Activated naive CD4-positive, alpha-beta T cell treated with anti-CD3 and anti-CD28 coated beads, Interleukin-2, amount 10 ng/mL, durations not matched to agents 7 days and 5 days (primary cell): Measurements from ENCODE around the gene LSAMP.

Source experiments
- CTCF ChIA-PET: fragments of 350-600 bp; sonication (Branson Sonifier 250); formaldehyde crosslinking; loops from one replicate; lab custom pipeline; 2021; ENCODE audit warnings: antibody characterized with exemption; lab: Charles Lee
- DNase-seq: peaks from one replicate; pipeline ENCODE4 v3.0.0-alpha.2; 2020
- H3K27ac Mint-ChIP-seq: one replicate; pipeline ENCODE4 v1.8.0; 2021; ENCODE audit warnings: mild to moderate bottlenecking, moderate library complexity, mixed read lengths
- H3K27me3 Mint-ChIP-seq: one replicate; pipeline ENCODE4 v1.8.0; 2021; ENCODE audit warnings: mild to moderate bottlenecking, mixed read lengths
- H3K36me3 Mint-ChIP-seq: one replicate; pipeline ENCODE4 v1.8.0; 2021; ENCODE audit warnings: mixed read lengths
- H3K4me1 Mint-ChIP-seq: one replicate; pipeline ENCODE4 v1.8.0; 2021; ENCODE audit warnings: mixed read lengths
- H3K4me3 Mint-ChIP-seq: one replicate; pipeline ENCODE4 v1.8.0; 2021; ENCODE audit warnings: mild to moderate bottlenecking, moderate library complexity, mixed read lengths
- H3K9me3 Mint-ChIP-seq: one replicate; pipeline ENCODE4 v1.8.0; 2021; ENCODE audit warnings: mixed read lengths

LSAMP gene

GRCh38 chr3:116316771-116317170 is 128.5 kb downstream of the LSAMP start:
- Mint-ChIP-seq H3K27ac (no peak overlapping the region), H3K27me3 (no peaks in the 10 kb centered on the region), H3K9me3 (peaks cover 9% of the 10 kb centered on the region), H3K36me3 (no peaks in the 10 kb centered on the region), H3K4me3 (no peak overlapping the region), H3K4me1 (no peaks in the 10 kb centered on the region)
- no peak for DNase-seq
- CTCF ChIA-PET, result no interaction called here

DNA sequence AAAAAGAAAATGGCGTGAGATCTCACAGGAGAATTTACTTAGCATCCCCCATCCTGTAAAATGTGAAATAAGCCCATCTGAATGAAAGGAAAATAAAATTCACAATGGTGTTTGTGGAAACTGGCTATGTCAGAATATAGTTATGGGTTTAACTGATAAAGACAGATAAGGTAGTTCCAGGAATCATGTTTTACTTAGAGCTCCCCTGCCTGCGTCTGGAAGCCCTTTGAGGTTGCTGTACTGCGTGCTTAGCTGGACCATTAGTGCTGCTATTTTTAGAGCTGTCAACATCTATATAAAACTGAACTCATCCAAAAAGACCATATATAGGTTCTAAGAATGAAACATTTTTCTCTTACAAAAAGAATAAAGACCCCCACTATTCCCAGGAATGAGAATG is 130.8 kb downstream of the LSAMP start:
- no peak overlapping the region for H3K4me3 Mint-ChIP-seq
- no peak overlapping the region for H3K27ac Mint-ChIP-seq
- H3K9me3 Mint-ChIP-seq, result peaks cover 9% of the 10 kb centered on the region
- no peaks in the 10 kb centered on the region for H3K36me3 Mint-ChIP-seq
- no peaks in the 10 kb centered on the region for H3K4me1 Mint-ChIP-seq
- no peaks in the 10 kb centered on the region for H3K27me3 Mint-ChIP-seq
- DNase-seq, result no peak
- CTCF ChIA-PET, result interaction anchor here (0.6 kb wide), 1 partner anchor 838 kb away, joined by 3 read pairs; no protein-coding TSS in a partner anchor

DNA sequence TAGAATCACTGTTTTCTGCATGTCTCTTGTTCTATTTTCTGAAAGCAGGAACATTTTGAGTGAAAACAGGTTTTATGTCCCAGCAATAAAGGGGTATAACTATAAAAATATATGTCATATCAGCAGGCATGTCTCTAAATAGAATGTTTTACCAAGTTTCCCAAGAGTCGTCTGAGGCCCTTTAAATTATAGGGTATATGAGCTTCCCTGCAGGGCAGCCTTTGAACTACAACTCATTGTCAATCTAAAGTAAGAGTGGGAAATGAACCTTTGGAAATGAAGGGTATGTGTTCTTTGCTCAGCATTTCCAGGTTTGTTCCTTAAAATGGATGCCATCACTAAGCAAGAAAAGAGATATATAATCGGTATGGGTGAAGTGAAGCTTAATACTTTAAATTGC is 138.6 kb downstream of the LSAMP start:
- no peaks in the 10 kb centered on the region for H3K27me3 Mint-ChIP-seq
- no peak overlapping the region for H3K27ac Mint-ChIP-seq
- CTCF ChIA-PET, result no interaction called here
- H3K4me3 Mint-ChIP-seq, result no peak overlapping the region
- no peaks in the 10 kb centered on the region for H3K4me1 Mint-ChIP-seq
- no peak for DNase-seq
- H3K9me3 Mint-ChIP-seq, result peaks cover 2% of the 10 kb centered on the region
- H3K36me3 Mint-ChIP-seq, result no peaks in the 10 kb centered on the region

DNA sequence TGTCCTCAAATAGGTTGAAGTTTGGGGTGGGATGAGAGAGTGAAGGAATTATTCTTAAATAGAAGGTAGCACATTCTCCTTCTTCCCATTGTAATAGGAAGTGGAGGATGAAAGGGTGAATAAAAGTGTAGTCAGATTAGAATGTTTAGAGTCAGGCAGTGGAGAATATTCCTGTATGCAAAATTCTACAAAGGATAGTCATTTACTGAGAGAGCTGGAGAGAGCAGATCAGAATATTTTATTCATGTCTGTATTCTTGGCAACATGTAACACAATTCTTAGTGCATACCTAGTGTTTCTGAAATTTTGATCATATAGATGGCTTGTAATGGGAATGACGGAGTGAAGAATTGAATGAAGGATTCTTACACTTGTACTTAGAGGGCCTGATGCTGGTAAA is 139.1 kb downstream of the LSAMP start:
- DNase-seq, result no peak
- Mint-ChIP-seq H3K4me1 (no peaks in the 10 kb centered on the region), H3K9me3 (peaks cover 2% of the 10 kb centered on the region), H3K27ac (no peak overlapping the region), H3K27me3 (no peaks in the 10 kb centered on the region), H3K36me3 (no peaks in the 10 kb centered on the region), H3K4me3 (no peak overlapping the region)
- CTCF ChIA-PET, result no interaction called here

DNA sequence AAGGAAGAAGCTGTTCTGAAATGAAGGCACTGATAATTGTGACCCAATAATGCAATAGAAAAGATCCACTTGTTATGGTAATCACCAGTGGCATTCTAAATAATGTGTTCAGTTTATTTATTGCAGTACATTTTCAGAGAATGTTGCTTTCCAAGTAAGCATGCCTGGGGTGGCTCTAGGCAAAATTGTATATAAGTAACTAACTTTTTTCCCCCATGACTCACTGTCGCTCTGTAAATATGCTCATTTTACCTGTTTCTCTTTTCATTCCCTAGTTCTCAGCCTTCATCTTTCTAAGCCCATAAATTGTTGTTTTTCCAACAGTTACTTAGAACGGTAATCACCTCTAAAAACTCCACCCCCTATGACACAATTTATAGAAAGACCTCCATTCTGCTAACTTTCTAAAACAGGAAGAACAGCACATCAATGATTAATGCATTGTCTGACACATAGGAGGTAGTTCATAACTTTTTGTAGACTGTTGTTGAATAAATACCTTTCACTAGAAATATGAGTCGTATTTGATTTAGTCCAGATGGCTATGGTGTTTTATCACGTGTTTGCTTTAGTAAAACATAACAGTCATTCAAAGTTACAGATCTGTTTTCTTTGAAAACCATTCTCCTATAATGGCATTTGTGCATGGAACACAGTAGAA is 143.1 kb downstream of the LSAMP start:
- Mint-ChIP-seq H3K27ac (no peak overlapping the region), H3K4me3 (no peak overlapping the region), H3K9me3 (peaks cover 2% of the 10 kb centered on the region), H3K27me3 (no peaks in the 10 kb centered on the region), H3K36me3 (no peaks in the 10 kb centered on the region), H3K4me1 (no peaks in the 10 kb centered on the region)
- CTCF ChIA-PET, result no interaction called here
- DNase-seq, result no peak

- no peaks in the 10 kb centered on the region for H3K36me3 Mint-ChIP-seq
- H3K27me3 Mint-ChIP-seq, result no peaks in the 10 kb centered on the region
Measured at GRCh38 chr3:116301422-116301821, 143.9 kb downstream of the LSAMP start.

GRCh38 chr3:116300226-116300625 is 145.1 kb downstream of the LSAMP start:
- DNase-seq, result no peak
- no peaks in the 10 kb centered on the region for H3K36me3 Mint-ChIP-seq
- no peaks in the 10 kb centered on the region for H3K4me1 Mint-ChIP-seq
- no peak overlapping the region for H3K4me3 Mint-ChIP-seq
- no peak overlapping the region for H3K27ac Mint-ChIP-seq
- peaks cover 2% of the 10 kb centered on the region for H3K9me3 Mint-ChIP-seq
- CTCF ChIA-PET, result no interaction called here
- no peaks in the 10 kb centered on the region for H3K27me3 Mint-ChIP-seq

More at GRCh38 chr3:116301422-116301821, 143.9 kb downstream of the LSAMP start:
- Mint-ChIP-seq H3K27ac (no peak overlapping the region), H3K9me3 (peaks cover 2% of the 10 kb centered on the region), H3K4me1 (no peaks in the 10 kb centered on the region), H3K4me3 (no peak overlapping the region)
- CTCF ChIA-PET, result no interaction called here
- DNase-seq, result no peak

DNA sequence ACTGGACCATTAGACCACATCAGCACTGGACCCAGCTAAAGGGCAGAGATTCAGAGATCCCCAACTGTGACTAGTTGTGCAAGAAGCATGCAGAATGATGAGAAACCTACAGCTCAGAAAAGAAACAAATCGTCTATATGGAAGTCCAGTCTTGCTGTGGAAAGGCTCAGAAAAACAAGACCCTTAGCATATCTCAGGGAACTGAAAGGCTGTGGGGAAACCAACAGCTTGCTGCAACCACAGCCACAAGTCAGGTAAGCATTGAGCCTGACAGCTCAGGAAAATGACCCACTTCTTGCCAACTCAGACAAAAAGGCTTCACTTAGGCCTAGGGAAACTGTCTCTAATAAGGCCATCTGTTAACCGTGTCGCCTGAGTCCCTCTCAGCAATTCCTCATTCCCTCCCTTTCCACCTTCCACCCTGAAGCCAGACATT is 145.6 kb downstream of the LSAMP start:
- CTCF ChIA-PET, result no interaction called here
- Mint-ChIP-seq H3K4me3 (no peak overlapping the region), H3K9me3 (peaks cover 2% of the 10 kb centered on the region), H3K27me3 (no peaks in the 10 kb centered on the region), H3K27ac (no peak overlapping the region), H3K36me3 (no peaks in the 10 kb centered on the region), H3K4me1 (no peaks in the 10 kb centered on the region)
- DNase-seq, result no peak

- Mint-ChIP-seq H3K27me3 (no peaks in the 10 kb centered on the region), H3K9me3 (no peaks in the 10 kb centered on the region), H3K4me1 (no peaks in the 10 kb centered on the region), H3K4me3 (no peak overlapping the region), H3K36me3 (no peaks in the 10 kb centered on the region), H3K27ac (no peak overlapping the region)
- CTCF ChIA-PET, result no interaction called here
- no peak for DNase-seq
Measured at GRCh38 chr3:116298151-116298550, 147.1 kb downstream of the LSAMP start.

GRCh38 chr3:116291141-116291540 is 154.1 kb downstream of the LSAMP start:
- no peaks in the 10 kb centered on the region for H3K27me3 Mint-ChIP-seq
- H3K27ac Mint-ChIP-seq, result no peak overlapping the region
- CTCF ChIA-PET, result no interaction called here
- H3K4me3 Mint-ChIP-seq, result no peak overlapping the region
- no peak for DNase-seq
- no peaks in the 10 kb centered on the region for H3K36me3 Mint-ChIP-seq
- no peaks in the 10 kb centered on the region for H3K4me1 Mint-ChIP-seq
- H3K9me3 Mint-ChIP-seq, result no peaks in the 10 kb centered on the region

- Mint-ChIP-seq H3K4me1 (no peaks in the 10 kb centered on the region), H3K27ac (no peak overlapping the region), H3K9me3 (no peaks in the 10 kb centered on the region), H3K27me3 (no peaks in the 10 kb centered on the region), H3K36me3 (no peaks in the 10 kb centered on the region), H3K4me3 (no peak overlapping the region)
- CTCF ChIA-PET, result no interaction called here
- no peak for DNase-seq
Measured at GRCh38 chr3:116288485-116288884, 156.8 kb downstream of the LSAMP start.

- no peak for DNase-seq
- Mint-ChIP-seq H3K4me1 (no peaks in the 10 kb centered on the region), H3K27ac (no peak overlapping the region), H3K36me3 (no peaks in the 10 kb centered on the region), H3K27me3 (no peaks in the 10 kb centered on the region), H3K9me3 (peaks cover 2% of the 10 kb centered on the region), H3K4me3 (no peak overlapping the region)
- CTCF ChIA-PET, result no interaction called here
Measured at GRCh38 chr3:116285781-116286421, 159.4 kb downstream of the LSAMP start.

- H3K27ac Mint-ChIP-seq, result no peak overlapping the region
- no peaks in the 10 kb centered on the region for H3K27me3 Mint-ChIP-seq
- no peaks in the 10 kb centered on the region for H3K4me1 Mint-ChIP-seq
- no peak overlapping the region for H3K4me3 Mint-ChIP-seq
- H3K36me3 Mint-ChIP-seq, result no peaks in the 10 kb centered on the region
- DNase-seq, result no peak
- H3K9me3 Mint-ChIP-seq, result peaks cover 2% of the 10 kb centered on the region
- CTCF ChIA-PET, result no interaction called here
Measured at GRCh38 chr3:116281313-116282143, 163.8 kb downstream of the LSAMP start.

DNA sequence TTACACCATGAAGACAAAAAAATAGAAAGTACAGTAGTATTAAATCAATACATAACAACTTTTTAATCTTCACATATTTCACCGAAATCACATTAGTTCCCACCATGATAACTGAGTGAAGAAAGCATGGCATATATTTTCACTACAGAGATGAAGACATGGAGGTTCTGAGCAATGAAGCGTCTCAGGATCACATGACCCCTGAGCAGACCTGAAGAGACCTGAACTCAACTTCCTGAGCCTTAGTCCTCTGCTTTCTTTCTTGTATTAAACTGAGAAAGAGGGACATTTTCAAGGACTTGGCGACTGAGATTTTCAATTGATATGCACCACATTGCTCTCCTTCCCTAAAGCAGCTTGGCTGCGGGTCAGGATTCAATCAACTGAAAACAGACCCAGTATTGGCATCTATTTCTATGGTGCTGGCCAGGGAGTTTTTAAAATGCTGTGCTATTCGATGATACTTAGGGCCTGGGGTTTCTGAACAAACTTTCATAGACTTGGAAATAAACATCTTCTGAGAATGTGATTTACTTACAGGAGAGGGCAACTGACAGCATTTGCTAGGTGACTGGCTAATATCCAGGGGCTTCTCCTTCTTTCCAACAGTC is 165.1 kb downstream of the LSAMP start:
- no peak for DNase-seq
- Mint-ChIP-seq H3K4me3 (no peak overlapping the region), H3K27ac (no peak overlapping the region), H3K4me1 (no peaks in the 10 kb centered on the region), H3K27me3 (no peaks in the 10 kb centered on the region), H3K9me3 (peaks cover 2% of the 10 kb centered on the region), H3K36me3 (no peaks in the 10 kb centered on the region)
- CTCF ChIA-PET, result no interaction called here
